Uterus (tissue), 4 donors: ENCODE measurements around the gene ZNF879. TPM values are rescaled to one million over a fixed set of nuclear protein-coding genes. Genes with fewer than 3 reads are reported as not detected.

Experiments
- DNase-seq, 2 donors: peaks; one replicate each; pipeline ENCODE4 v3.0.0-alpha.2; 2019 to 2020
- H3K27ac ChIP-seq, 2 donors: fragments of 200-600 bp; sonication (generic); 1 replicate in 1 of 2; 2 replicates in 1 of 2; pipeline ENCODE4 v1.5.1; 2016 to 2018
- H3K27me3 ChIP-seq, 2 donors: fragments of 200-600 bp; sonication (generic); one replicate each; pipeline ENCODE4 v1.5.1; 2018 to 2019; ENCODE audit warnings: control low read depth in 1 of 2
- H3K36me3 ChIP-seq, 2 donors: fragments of 200-600 bp; sonication (generic); one replicate each; pipeline ENCODE4 v1.5.1; 2019; ENCODE audit warnings: control low read depth in 1 of 2
- H3K4me1 ChIP-seq, 2 donors: fragments of 200-600 bp; sonication (generic); one replicate each; pipeline ENCODE4 v1.5.1; 2018 to 2019; ENCODE audit warnings: control low read depth in 1 of 2
- H3K4me3 ChIP-seq, 2 donors: fragments of 200-600 bp; sonication (generic); 1 replicate in 1 of 2; 2 replicates in 1 of 2; pipeline ENCODE4 v1.5.1; 2018 to 2019; ENCODE audit warnings: mild to moderate bottlenecking in 1 of 2
- H3K9me3 ChIP-seq, 2 donors: fragments of 200-600 bp; sonication (generic); one replicate each; pipeline ENCODE4 v1.5.1; 2019; ENCODE audit warnings: control low read depth in 1 of 2
- CTCF ChIP-seq, 4 experiments: fragments of 200-600 bp in 2 of 4; fragments of 450-650 bp in 2 of 4; sonication (generic) in 2 of 4; IDR thresholded peaks; one replicate each; pipeline ENCODE4 v1.5.1; 2016 to 2019; ENCODE audit warnings: antibody characterized with exemption in 4 of 4, mild to moderate bottlenecking in 2 of 4, moderate library complexity in 1 of 4
- POLR2A ChIP-seq, 2 donors: fragments of 450-650 bp; IDR thresholded peaks; one replicate each; pipeline ENCODE4 v1.6.1; 2016; ENCODE audit warnings: antibody characterized with exemption in 2 of 2, mild to moderate bottlenecking in 1 of 2, moderate library complexity in 1 of 2
- intact Hi-C: fragments of 100-400 bp; cut with DNase I; formaldehyde crosslinking; loops from one replicate; pipeline ENCODE4 v1.15.1; 2023; ENCODE audit warnings: low total_unique reads
- total RNA-seq, 4 donors: library from RNA; depleted of rRNA in 3 of 4; stranded (reverse); fragments of >200 nt in 3 of 4; gene quantifications; one replicate each; pipeline versions ENCODE4 v1.1.0 to v1.2.4, GENCODE V29; 2014 to 2023
- donor health status: DM: yes; HTN: yes; CAD: no.

The ZNF879 gene
- total RNA-seq: 10 to 100 TPM in 1 of 4 donors, 1 to 10 TPM in 3; 6.9 to 11.8 (median 8.2) TPM

- peak; percentile 30 to 62 for TF ChIP-seq POLR2A (IDR thresholded peaks at IDR 0.05)
- peak in 2 of 4 experiments; percentile 10 to 12 for TF ChIP-seq CTCF (IDR thresholded peaks at IDR 0.05)
- intact Hi-C loops: no loop called here
- peaks cover 0 to 22% of the 10 kb centered on the region in 2 donors for H3K9me3 ChIP-seq
Observed at GRCh38 chr5:179023528-179024189, at the start of gene ZNF879. ZNF879 (plus strand) TSS chr5:179023804; CDS start chr5:179025005, 1,201 bp downstream.

GRCh38 chr5:178981381-178981780 lies 42.2 kb upstream of the ZNF879 start:
- TF ChIP-seq CTCF (IDR thresholded peaks at IDR 0.05) (no peak), POLR2A (IDR thresholded peaks at IDR 0.05) (no peak)
- intact Hi-C loops: no loop called here
- H3K9me3 ChIP-seq: peaks cover 0 to 64% of the 10 kb centered on the region in 2 donors
- H3K4me3 ChIP-seq: no peak overlapping the region
- H3K27ac ChIP-seq: no peak overlapping the region
- H3K27me3 ChIP-seq: no peaks in the 10 kb centered on the region
- H3K4me1 ChIP-seq: no peaks in the 10 kb centered on the region
- H3K36me3 ChIP-seq: no peaks in the 10 kb centered on the region
- DNase-seq: no peak

More at GRCh38 chr5:179023528-179024189, at the start of gene ZNF879:
- DNase-seq: peak; percentile 94
- Histone ChIP-seq H3K27me3 (no peaks in the 10 kb centered on the region), H3K4me3 (peak within 1 kb of the TSS; percentile 24 to 74), H3K27ac (peak within 1 kb of the TSS; percentile 63 to 89), H3K4me1 (no peaks in the 10 kb centered on the region), H3K36me3 (no peaks in the 10 kb centered on the region)

GRCh38 chr5:178982941-178983340 lies 40.7 kb upstream of the ZNF879 start:
- TF ChIP-seq CTCF (IDR thresholded peaks at IDR 0.05): no peak
- TF ChIP-seq POLR2A (IDR thresholded peaks at IDR 0.05): no peak
- no peaks in the 10 kb centered on the region for H3K27me3 ChIP-seq
- H3K4me1 ChIP-seq: no peaks in the 10 kb centered on the region
- DNase-seq: no peak
- H3K36me3 ChIP-seq: no peaks in the 10 kb centered on the region
- H3K27ac ChIP-seq: no peak overlapping the region
- intact Hi-C loops: no loop called here
- peaks cover 0 to 61% of the 10 kb centered on the region in 2 donors for H3K9me3 ChIP-seq
- H3K4me3 ChIP-seq: no peak overlapping the region

- peaks cover 0 to 57% of the 10 kb centered on the region in 2 donors for H3K9me3 ChIP-seq
Observed at GRCh38 chr5:178983728-178984127, 39.9 kb upstream of the ZNF879 start.

More at GRCh38 chr5:178983728-178984127, 39.9 kb upstream of the ZNF879 start:
- Histone ChIP-seq H3K4me3 (no peak overlapping the region), H3K4me1 (no peaks in the 10 kb centered on the region), H3K36me3 (no peaks in the 10 kb centered on the region), H3K27ac (no peak overlapping the region), H3K27me3 (no peaks in the 10 kb centered on the region)
- intact Hi-C loops: no loop called here
- TF ChIP-seq POLR2A (IDR thresholded peaks at IDR 0.05) (no peak), CTCF (IDR thresholded peaks at IDR 0.05) (no peak)
- no peak for DNase-seq
